Nucleus accumbens (tissue), 56 donors: ENCODE measurements around the gene GBF1.

Experiments used
- DNase-seq, 56 donors: peaks; one replicate each; lab custom pipeline; 2025; lab: John Stamatoyannopoulos, UW

The GBF1 gene

GRCh38 chr10:102335184-102335583 is 89.9 kb downstream of the GBF1 start:
- DNase-seq = no peak

- DNase-seq = no peak
Observed at GRCh38 chr10:102341038-102341688, 95.8 kb downstream of the GBF1 start.

- peak in 12 of 56 donors; percentile 2 to 55 (median 14) for DNase-seq
Observed at GRCh38 chr10:102342458-102342857, 97.1 kb downstream of the GBF1 start.

GRCh38 chr10:102342958-102343357 is 97.6 kb downstream of the GBF1 start:
- no peak for DNase-seq

GRCh38 chr10:102344067-102344466 is 98.7 kb downstream of the GBF1 start:
- DNase-seq = no peak

GRCh38 chr10:102347236-102347828 is 102.0 kb downstream of the GBF1 start:
- DNase-seq = peak in 23 of 56 donors; percentile 1 to 31 (median 5)

- DNase-seq = peak in 35 of 56 donors; percentile 1 to 52 (median 15)
Observed at GRCh38 chr10:102352066-102352715, 106.9 kb downstream of the GBF1 start.

- peak in 1 of 56 donors; percentile 1 for DNase-seq
Observed at GRCh38 chr10:102354451-102354850, 109.1 kb downstream of the GBF1 start.

- no peak for DNase-seq
Observed at GRCh38 chr10:102358712-102359382, 113.5 kb downstream of the GBF1 start.

GRCh38 chr10:102367441-102367840 is 122.1 kb downstream of the GBF1 start:
- no peak for DNase-seq

- no peak for DNase-seq
Observed at GRCh38 chr10:102368077-102368476, 122.7 kb downstream of the GBF1 start.

- no peak for DNase-seq
Observed at GRCh38 chr10:102371295-102371694, 126.0 kb downstream of the GBF1 start.

- no peak for DNase-seq
Observed at GRCh38 chr10:102375250-102375649, 129.9 kb downstream of the GBF1 start.

- no peak for DNase-seq
Observed at GRCh38 chr10:102375867-102376266, 130.5 kb downstream of the GBF1 start.

GRCh38 chr10:102376901-102377300 is 131.6 kb downstream of the GBF1 start:
- no peak for DNase-seq

- no peak for DNase-seq
Observed at GRCh38 chr10:102379383-102379782, 134.1 kb downstream of the GBF1 start.

- no peak for DNase-seq
Observed at GRCh38 chr10:102381983-102382382, 136.7 kb downstream of the GBF1 start.

- DNase-seq = no peak
Observed at GRCh38 chr10:102382871-102383270, 137.5 kb downstream of the GBF1 start.

- no peak for DNase-seq
Observed at GRCh38 chr10:102384053-102384452, 138.7 kb downstream of the GBF1 start.

GRCh38 chr10:102384606-102385429 is 139.5 kb downstream of the GBF1 start:
- peak in 2 of 56 donors; percentile 11 to 18 for DNase-seq
